ENCODE data around the gene ADAM17.

The ADAM17 gene

DNA sequence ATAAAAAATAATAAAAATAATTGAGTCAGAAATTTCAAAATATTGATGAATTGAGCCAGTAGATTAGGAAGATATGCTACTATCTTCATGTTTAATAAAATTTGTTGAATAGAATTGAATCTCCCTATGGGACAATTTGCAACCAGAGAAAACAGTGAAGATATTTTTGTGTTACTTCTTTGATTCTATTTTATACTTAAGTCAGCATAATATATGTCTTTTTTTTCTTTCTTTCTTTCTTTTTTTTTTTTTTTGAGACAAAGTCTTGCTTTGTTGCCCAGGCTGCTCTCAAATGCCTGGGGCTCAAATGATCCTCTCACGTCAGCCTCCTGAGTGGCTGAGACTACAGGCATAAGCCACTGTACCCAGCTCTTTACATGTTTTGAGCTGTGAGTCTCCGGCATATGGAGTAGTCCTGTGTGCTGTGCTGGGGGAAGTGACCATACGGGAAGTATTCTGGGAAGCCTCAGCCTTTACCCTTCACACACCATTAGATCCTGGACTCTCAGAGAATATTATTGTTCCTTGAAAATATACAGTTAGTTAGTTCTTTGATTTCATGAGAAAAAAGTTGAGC, 95.1 kb downstream of the ADAM17 start:
- H3K27ac ChIP-seq (ENCODE audit: poor library complexity, severe bottlenecking), result no peak overlapping the region
- H3K27me3 ChIP-seq (ENCODE audit: insufficient read depth, poor library complexity, severe bottlenecking), result no peaks in the 10 kb centered on the region
- no peak for TF ChIP-seq CTCF (IDR thresholded peaks at IDR 0.05; ENCODE audit: poor library complexity, severe bottlenecking)
- H3K4me3 ChIP-seq (ENCODE audit: severe bottlenecking), result no peak overlapping the region
- ATAC-seq (ENCODE audit: low read depth), result no peak
- peaks cover 64% of the 10 kb centered on the region for H3K36me3 ChIP-seq (ENCODE audit: low read depth)
- DNase-seq (ENCODE audit: low spot score), result no peak
- H3K9me3 ChIP-seq (ENCODE audit: severe bottlenecking), result no peaks in the 10 kb centered on the region
- H3K4me1 ChIP-seq (ENCODE audit: insufficient read depth, poor library complexity, severe bottlenecking), result no peaks in the 10 kb centered on the region

- Histone ChIP-seq H3K9me3 (ENCODE audit: severe bottlenecking) (no peaks in the 10 kb centered on the region), H3K27me3 (ENCODE audit: insufficient read depth, poor library complexity, severe bottlenecking) (no peaks in the 10 kb centered on the region), H3K27ac (ENCODE audit: poor library complexity, severe bottlenecking) (no peak overlapping the region), H3K36me3 (ENCODE audit: low read depth) (peaks cover 70% of the 10 kb centered on the region), H3K4me1 (ENCODE audit: insufficient read depth, poor library complexity, severe bottlenecking) (no peaks in the 10 kb centered on the region), H3K4me3 (ENCODE audit: severe bottlenecking) (no peak overlapping the region)
- no peak for TF ChIP-seq CTCF (IDR thresholded peaks at IDR 0.05; ENCODE audit: poor library complexity, severe bottlenecking)
- ATAC-seq (ENCODE audit: low read depth), result no peak
- no peak for DNase-seq (ENCODE audit: low spot score)
Observed at GRCh38 chr2:9451231-9451630, 104.4 kb downstream of the ADAM17 start.

DNA sequence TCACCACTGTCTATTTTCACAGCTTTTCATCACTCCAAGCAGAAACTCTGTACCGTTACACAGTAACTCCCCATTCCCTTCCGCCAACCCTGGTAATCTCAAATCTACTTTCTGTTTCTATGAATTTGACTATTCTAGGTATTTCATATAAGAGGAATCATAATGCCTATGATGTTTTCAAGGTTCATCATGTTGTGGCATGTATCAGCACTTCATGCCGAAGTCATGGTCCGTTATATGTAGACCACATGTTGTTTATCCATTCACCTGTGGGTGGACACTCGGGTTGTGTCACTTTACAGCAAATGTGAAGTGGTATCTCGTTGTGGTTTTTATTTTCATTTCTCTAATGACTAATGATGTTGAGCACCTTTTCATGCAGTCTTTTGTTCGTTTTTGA, 110.5 kb downstream of the ADAM17 start:
- no peak for DNase-seq (ENCODE audit: low spot score)
- H3K9me3 ChIP-seq (ENCODE audit: severe bottlenecking), result no peaks in the 10 kb centered on the region
- H3K36me3 ChIP-seq (ENCODE audit: low read depth), result peaks cover 80% of the 10 kb centered on the region

GRCh38 chr2:9443526-9443925, 112.1 kb downstream of the ADAM17 start:
- DNase-seq (ENCODE audit: low spot score) (no peak), ATAC-seq (ENCODE audit: low read depth) (no peak)
- TF ChIP-seq CTCF (IDR thresholded peaks at IDR 0.05; ENCODE audit: poor library complexity, severe bottlenecking), result no peak
- Histone ChIP-seq H3K27me3 (ENCODE audit: insufficient read depth, poor library complexity, severe bottlenecking) (no peaks in the 10 kb centered on the region), H3K4me3 (ENCODE audit: severe bottlenecking) (no peak overlapping the region), H3K27ac (ENCODE audit: poor library complexity, severe bottlenecking) (no peak overlapping the region), H3K9me3 (ENCODE audit: severe bottlenecking) (no peaks in the 10 kb centered on the region), H3K36me3 (ENCODE audit: low read depth) (peaks cover 80% of the 10 kb centered on the region), H3K4me1 (ENCODE audit: insufficient read depth, poor library complexity, severe bottlenecking) (no peaks in the 10 kb centered on the region)

More for the DNA sequence above, 110.5 kb downstream of the ADAM17 start:
- H3K27me3 ChIP-seq (ENCODE audit: insufficient read depth, poor library complexity, severe bottlenecking), result no peaks in the 10 kb centered on the region
- no peak for TF ChIP-seq CTCF (IDR thresholded peaks at IDR 0.05; ENCODE audit: poor library complexity, severe bottlenecking)
- H3K27ac ChIP-seq (ENCODE audit: poor library complexity, severe bottlenecking), result no peak overlapping the region
- H3K4me3 ChIP-seq (ENCODE audit: severe bottlenecking), result no peak overlapping the region
- no peak for ATAC-seq (ENCODE audit: low read depth)
- H3K4me1 ChIP-seq (ENCODE audit: insufficient read depth, poor library complexity, severe bottlenecking), result no peaks in the 10 kb centered on the region

GRCh38 chr2:9441556-9441955, 114.1 kb downstream of the ADAM17 start:
- H3K4me1 ChIP-seq (ENCODE audit: insufficient read depth, poor library complexity, severe bottlenecking), result no peaks in the 10 kb centered on the region
- H3K9me3 ChIP-seq (ENCODE audit: severe bottlenecking), result peaks cover 2% of the 10 kb centered on the region
- H3K4me3 ChIP-seq (ENCODE audit: severe bottlenecking), result no peak overlapping the region
- no peak overlapping the region for H3K27ac ChIP-seq (ENCODE audit: poor library complexity, severe bottlenecking)
- TF ChIP-seq CTCF (IDR thresholded peaks at IDR 0.05; ENCODE audit: poor library complexity, severe bottlenecking), result no peak
- ATAC-seq (ENCODE audit: low read depth), result no peak
- H3K27me3 ChIP-seq (ENCODE audit: insufficient read depth, poor library complexity, severe bottlenecking), result no peaks in the 10 kb centered on the region
- peaks cover 85% of the 10 kb centered on the region for H3K36me3 ChIP-seq (ENCODE audit: low read depth)
- no peak for DNase-seq (ENCODE audit: low spot score)

All from RWPE2 (cell line).